ENCODE measurements around the gene PEBP1. TPM values are rescaled to one million over a fixed set of nuclear protein-coding genes. Genes with fewer than 3 reads are reported as not detected.

The PEBP1 gene
- 199 and 230 TPM in 2 replicates for total RNA-seq (2014; rRNA removed; shearing (Covaris generic))

GRCh38 chr12:118135788-118136558, at the start of gene PEBP1:
Gene PEBP1 (plus strand): TSS chr12:118136124. CDS start chr12:118136210, 86 bp downstream.
- peak; percentile 87 for DNase-seq (ENCODE audit: low read depth)

- DNase-seq (ENCODE audit: low read depth), result no peak
Observed at GRCh38 chr12:118089782-118090181, 46.1 kb upstream of the PEBP1 start.

GRCh38 chr12:118094039-118094438, 41.9 kb upstream of the PEBP1 start:
- DNase-seq (ENCODE audit: low read depth), result no peak

- DNase-seq (ENCODE audit: low read depth), result no peak
Observed at GRCh38 chr12:118098401-118098800, 37.5 kb upstream of the PEBP1 start.

- DNase-seq (ENCODE audit: low read depth), result no peak
Observed at GRCh38 chr12:118098911-118099671, 36.8 kb upstream of the PEBP1 start.

- no peak for DNase-seq (ENCODE audit: low read depth)
Observed at GRCh38 chr12:118101051-118101450, 34.9 kb upstream of the PEBP1 start.

GRCh38 chr12:118102070-118102469, 33.9 kb upstream of the PEBP1 start:
- DNase-seq (ENCODE audit: low read depth), result peak; percentile 5

- no peak for DNase-seq (ENCODE audit: low read depth)
Observed at GRCh38 chr12:118102609-118103008, 33.3 kb upstream of the PEBP1 start.

GRCh38 chr12:118103201-118103600, 32.7 kb upstream of the PEBP1 start:
- peak; percentile 8 for DNase-seq (ENCODE audit: low read depth)

GRCh38 chr12:118103601-118104382, 32.1 kb upstream of the PEBP1 start, which contains the start of gene VSIG10:
Gene VSIG10 (minus strand): TSS chr12:118104011. CDS start chr12:118103671, 340 bp downstream.
- peak; percentile 80 for DNase-seq (ENCODE audit: low read depth)

GRCh38 chr12:118107011-118107410, 28.9 kb upstream of the PEBP1 start:
- DNase-seq (ENCODE audit: low read depth), result no peak

GRCh38 chr12:118107694-118108093, 28.2 kb upstream of the PEBP1 start:
- DNase-seq (ENCODE audit: low read depth), result no peak

GRCh38 chr12:118109088-118109487, 26.8 kb upstream of the PEBP1 start:
- peak; percentile 17 for DNase-seq (ENCODE audit: low read depth)

- no peak for DNase-seq (ENCODE audit: low read depth)
Observed at GRCh38 chr12:118119449-118119879, 16.5 kb upstream of the PEBP1 start.

- peak; percentile 53 for DNase-seq (ENCODE audit: low read depth)
Observed at GRCh38 chr12:118120579-118121363, 15.2 kb upstream of the PEBP1 start.

GRCh38 chr12:118122264-118122663, 13.7 kb upstream of the PEBP1 start:
- no peak for DNase-seq (ENCODE audit: low read depth)

GRCh38 chr12:118124333-118124874, 11.5 kb upstream of the PEBP1 start:
- no peak for DNase-seq (ENCODE audit: low read depth)

GRCh38 chr12:118125743-118126118, 10.2 kb upstream of the PEBP1 start:
- DNase-seq (ENCODE audit: low read depth), result no peak

GRCh38 chr12:118126119-118126757, 9.7 kb upstream of the PEBP1 start:
- no peak for DNase-seq (ENCODE audit: low read depth)

GRCh38 chr12:118127867-118128266, 8.1 kb upstream of the PEBP1 start:
- DNase-seq (ENCODE audit: low read depth), result no peak
